ENCODE measurements around the gene ATXN1L.
"Not testable (repeated sequence)": the region's sequence is repeated elsewhere in the genome, so short reads cannot be mapped to it uniquely, and the experiment has no call there.

The ATXN1L gene

DNA sequence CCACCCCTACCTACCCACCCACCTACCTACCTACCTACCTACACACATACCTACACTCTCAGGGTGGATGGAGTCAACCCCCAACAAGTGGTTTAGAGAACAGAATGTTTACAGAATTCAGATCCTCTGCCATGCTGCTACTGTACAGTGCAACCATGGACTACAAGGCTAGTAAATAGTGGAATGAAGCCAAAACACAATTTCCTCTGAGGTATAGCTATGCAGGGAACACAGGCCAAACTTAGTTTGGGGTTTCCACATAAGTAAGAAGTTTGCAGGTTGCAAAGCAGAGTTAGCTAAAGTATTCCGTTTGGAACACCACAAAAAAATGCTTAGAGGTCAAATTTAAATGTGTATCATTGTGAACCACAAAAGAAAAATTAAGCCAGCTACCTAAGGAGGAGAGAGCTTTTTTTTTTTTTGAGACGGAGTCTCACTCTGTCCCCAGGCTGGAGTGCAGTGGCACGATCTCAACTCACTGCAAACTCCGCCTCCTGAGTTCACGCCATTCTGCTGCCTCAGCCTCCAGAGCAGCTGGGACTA is 34.4 kb upstream of the ATXN1L start:
- TF ChIP-seq CTCF (conservative IDR thresholded peaks at IDR 0.05), result no peak

GRCh38 chr16:71817155-71817500 is 28.6 kb upstream of the ATXN1L start:
- H3K27ac ChIP-seq, result not testable (repeated sequence)

More for the DNA sequence above, 34.4 kb upstream of the ATXN1L start:
- no peak overlapping the region for H3K27ac ChIP-seq

GRCh38 chr16:71826533-71827017 is 19.2 kb upstream of the ATXN1L start:
- no peak for TF ChIP-seq CTCF (conservative IDR thresholded peaks at IDR 0.05)
- no peak overlapping the region for H3K27ac ChIP-seq

DNA sequence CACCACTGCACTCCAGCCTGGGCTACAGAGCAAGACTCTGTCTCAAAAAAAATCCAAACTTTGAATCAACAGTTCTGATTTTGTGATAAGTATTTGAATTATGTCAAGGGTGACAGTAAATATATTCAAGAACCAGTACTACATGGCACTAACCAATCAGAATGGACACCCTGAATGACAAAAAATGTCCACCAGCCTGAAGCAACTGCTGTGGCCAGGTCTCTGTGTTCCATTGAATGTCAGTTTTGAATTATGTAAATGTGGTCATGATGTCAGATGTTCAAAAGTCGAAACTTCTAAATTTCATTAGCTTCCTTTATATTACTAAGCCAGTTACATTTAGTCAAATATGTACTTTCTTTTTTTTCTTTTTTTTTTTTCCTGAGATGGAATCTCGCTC is 15.4 kb upstream of the ATXN1L start:
- no peak for TF ChIP-seq CTCF (conservative IDR thresholded peaks at IDR 0.05)
- H3K27ac ChIP-seq, result no peak overlapping the region

DNA sequence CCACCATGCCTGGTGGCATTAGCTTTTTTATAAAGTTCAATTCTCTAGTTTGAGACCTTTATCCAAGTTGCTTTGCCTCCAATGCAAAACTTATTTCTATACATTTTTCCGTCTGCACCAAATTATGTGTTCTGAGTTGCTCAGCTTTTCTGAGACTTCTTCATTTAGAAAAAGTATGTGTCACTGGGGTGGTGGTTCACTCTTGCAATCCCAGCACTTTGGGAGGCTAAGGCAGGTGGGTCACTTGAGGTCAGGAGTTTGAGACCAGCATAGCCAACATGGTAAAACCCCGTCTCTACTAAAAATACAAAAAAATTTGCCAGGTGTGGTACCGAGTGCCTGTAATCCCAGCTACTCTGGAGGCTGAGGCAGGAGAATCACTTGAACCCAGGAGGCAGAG is 14.1 kb upstream of the ATXN1L start:
- not testable (repeated sequence) for H3K27ac ChIP-seq

- H3K27ac ChIP-seq, result not testable (repeated sequence)
These were observed 13.7 kb upstream of the ATXN1L start for GRCh38 chr16:71832112-71832511.

DNA sequence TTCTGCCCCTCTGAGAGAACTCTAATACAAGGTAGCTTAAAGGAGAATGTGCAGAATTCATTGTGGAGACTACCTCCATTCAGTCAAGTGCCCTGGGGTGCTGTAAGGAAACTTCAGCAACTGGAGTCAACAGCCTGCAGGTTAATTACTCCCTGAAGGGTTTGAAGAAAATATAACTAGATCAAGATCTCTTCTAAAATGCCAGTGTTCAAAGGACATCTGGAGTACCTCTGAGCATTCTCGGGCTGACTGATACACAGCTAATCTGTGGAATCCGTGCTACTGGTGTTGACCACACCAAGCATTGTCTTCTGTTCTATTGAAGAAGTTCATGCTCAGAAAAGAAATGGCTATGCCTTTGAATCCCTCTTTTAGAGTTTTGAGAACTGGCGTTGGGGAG is 11.5 kb upstream of the ATXN1L start:
- no peak for TF ChIP-seq CTCF (conservative IDR thresholded peaks at IDR 0.05)
- no peak overlapping the region for H3K27ac ChIP-seq

DNA sequence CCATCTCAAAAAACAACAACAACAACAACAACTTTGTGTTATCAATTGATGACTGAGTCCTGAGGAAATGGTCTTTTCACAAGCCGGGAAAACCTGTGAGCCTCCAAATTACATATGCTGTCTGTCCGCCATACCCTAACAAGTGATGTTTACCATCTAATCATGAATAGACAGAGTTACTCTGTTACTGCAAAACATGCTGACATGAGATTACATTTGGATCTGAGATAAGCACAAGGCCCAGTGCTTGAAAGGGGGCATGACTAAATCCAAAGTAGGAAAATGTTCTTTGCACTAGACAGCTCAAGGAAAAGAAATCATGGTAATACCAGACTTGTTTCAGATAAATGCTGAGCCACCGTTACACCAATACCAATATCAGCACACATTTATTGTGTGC is 8.6 kb upstream of the ATXN1L start:
- no peak overlapping the region for H3K27ac ChIP-seq
- no peak for TF ChIP-seq CTCF (conservative IDR thresholded peaks at IDR 0.05)

- H3K27ac ChIP-seq, result no peak overlapping the region
- no peak for TF ChIP-seq CTCF (conservative IDR thresholded peaks at IDR 0.05)
These were observed 5.7 kb upstream of the ATXN1L start for GRCh38 chr16:71840052-71840451.
